Activated naive CD4-positive, alpha-beta T cell treated with anti-CD3 and anti-CD28 coated beads, Interleukin-2, amount 50 U/mL, for 24 hours (primary cell): ENCODE data around the gene ISYNA1.

Experiments used
- H3K27ac Mint-ChIP-seq: one replicate; pipeline ENCODE4 v1.8.0; 2021; ENCODE audit warnings: mild to moderate bottlenecking, mixed read lengths
- H3K27me3 Mint-ChIP-seq: one replicate; pipeline ENCODE4 v1.8.0; 2021; ENCODE audit warnings: mixed read lengths
- H3K36me3 Mint-ChIP-seq: one replicate; pipeline ENCODE4 v1.8.0; 2021; ENCODE audit warnings: mixed read lengths
- H3K4me1 Mint-ChIP-seq: one replicate; pipeline ENCODE4 v1.8.0; 2021; ENCODE audit warnings: mixed read lengths
- H3K4me3 Mint-ChIP-seq: one replicate; pipeline ENCODE4 v1.8.0; 2021; ENCODE audit warnings: mild to moderate bottlenecking, mixed read lengths
- H3K9me3 Mint-ChIP-seq: one replicate; pipeline ENCODE4 v1.8.0; 2021; ENCODE audit warnings: mixed read lengths

ISYNA1 gene

DNA sequence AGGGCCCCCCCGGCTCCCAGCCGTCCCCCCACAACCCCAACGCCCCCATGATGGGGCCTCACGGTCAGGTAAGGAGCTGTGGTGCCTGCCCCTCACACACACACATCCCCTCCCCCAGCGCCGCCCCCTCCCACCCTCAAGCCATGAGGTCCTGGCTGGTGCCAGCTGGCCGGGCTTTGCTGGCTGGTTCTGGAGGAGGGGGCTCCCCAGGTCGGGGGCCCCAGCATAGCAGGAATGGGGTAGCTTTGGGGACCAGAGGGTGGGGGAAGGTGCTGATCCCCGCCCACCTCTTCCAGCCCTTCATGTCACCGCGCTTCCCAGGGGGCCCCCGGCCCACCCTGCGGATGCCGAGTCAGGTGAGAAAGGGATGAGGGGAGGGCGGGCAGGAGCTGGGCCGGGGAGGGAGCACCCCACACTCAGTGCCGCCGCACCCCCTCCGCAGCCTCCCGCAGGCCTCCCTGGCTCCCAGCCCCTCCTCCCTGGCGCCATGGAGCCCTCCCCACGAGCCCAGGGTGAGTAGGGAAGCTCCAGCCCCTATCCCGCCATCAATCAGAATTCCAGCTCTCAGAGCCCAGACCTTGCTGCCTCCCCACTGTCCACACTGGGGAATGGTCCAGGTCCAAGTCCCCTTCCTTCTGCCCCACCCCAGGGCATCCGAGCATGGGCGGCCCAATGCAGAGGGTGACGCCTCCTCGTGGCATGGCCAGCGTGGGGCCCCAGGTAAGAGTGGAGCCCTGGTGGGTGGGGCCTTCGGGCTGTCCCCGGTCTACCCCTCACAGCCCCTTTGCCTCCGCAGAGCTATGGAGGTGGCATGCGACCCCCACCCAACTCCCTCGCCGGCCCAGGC, 6.4 kb downstream of the ISYNA1 start:
- Mint-ChIP-seq H3K27ac (no peak overlapping the region), H3K4me1 (peaks cover 12% of the 10 kb centered on the region), H3K4me3 (no peak overlapping the region), H3K27me3 (no peaks in the 10 kb centered on the region), H3K36me3 (no peaks in the 10 kb centered on the region), H3K9me3 (no peaks in the 10 kb centered on the region)

DNA sequence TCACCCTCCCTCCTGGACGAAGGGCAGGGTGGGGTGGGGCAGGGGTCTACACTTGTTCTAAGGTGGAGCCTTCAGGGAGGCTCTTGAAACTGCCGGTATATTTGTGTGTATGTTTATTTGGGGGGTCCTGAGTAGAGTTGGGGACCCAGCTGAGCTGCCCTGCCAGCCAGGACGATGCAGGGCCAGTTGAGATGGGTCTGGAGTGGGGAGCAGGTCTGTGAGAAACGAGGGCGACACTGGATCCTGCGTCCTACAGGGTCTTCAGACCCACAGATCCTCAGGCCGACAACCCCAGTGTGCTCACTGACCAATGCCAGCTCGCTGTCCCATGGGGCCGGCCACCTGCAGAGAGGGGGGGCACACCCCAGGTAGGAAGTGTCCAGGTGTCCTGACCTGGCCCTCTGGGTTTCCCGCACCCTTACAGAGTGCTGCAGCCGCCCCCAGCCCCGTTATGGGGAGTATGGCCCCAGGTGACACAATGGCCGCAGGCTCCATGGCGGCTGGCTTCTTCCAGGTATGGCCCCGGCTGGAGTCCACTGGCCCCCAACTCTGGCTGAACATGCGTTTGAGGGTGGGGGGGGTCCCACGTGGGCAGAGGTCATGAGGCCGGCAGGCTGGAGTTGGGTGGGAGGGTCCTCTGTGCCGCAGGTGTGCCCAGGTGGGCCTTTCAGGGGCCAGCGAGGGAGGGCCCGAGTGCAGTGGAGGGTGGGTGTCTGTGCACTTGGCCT, 7.4 kb downstream of the ISYNA1 start:
- H3K27me3 Mint-ChIP-seq: no peaks in the 10 kb centered on the region
- no peak overlapping the region for H3K27ac Mint-ChIP-seq
- H3K4me3 Mint-ChIP-seq: peak overlapping the region; percentile 30
- H3K9me3 Mint-ChIP-seq: no peaks in the 10 kb centered on the region
- peaks cover 9% of the 10 kb centered on the region for H3K4me1 Mint-ChIP-seq
- no peaks in the 10 kb centered on the region for H3K36me3 Mint-ChIP-seq

DNA sequence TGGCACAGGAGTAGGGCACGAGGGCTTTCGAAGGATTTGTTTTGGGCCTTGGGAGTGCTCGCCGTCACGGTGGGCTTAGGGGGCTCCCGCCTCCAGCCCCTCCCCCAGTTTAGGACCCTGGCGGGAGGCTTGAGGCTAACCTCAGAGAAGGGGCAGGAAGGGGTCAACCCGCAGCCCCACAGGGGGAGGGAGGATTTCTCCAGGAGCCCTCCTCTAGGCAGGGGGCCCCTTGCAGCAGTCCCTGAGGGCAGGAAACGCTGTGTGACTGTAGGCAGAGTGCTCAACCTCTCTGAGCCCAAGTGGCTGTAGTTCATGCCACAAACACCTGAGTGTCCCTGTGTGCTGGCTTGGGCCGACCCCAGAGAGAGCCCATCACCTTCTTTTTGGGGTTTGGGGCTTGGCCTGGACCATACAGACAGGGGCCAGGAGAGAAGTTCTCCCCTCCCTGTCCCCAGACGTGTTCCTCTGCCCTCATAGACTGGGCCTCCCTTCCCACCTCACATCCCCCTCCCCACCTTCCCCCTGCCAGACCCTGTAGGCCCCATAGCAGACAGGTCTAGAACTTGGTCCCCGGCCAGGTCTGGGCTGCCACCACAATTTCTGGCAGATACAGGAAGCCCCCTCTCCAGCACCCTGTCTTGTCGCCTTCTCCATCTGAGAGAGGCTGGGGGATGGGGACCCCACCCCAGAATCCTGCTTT, 8.1 kb downstream of the ISYNA1 start:
- Mint-ChIP-seq H3K27ac (no peak overlapping the region), H3K27me3 (no peaks in the 10 kb centered on the region), H3K4me3 (peak overlapping the region; percentile 61), H3K4me1 (peaks cover 10% of the 10 kb centered on the region), H3K36me3 (no peaks in the 10 kb centered on the region), H3K9me3 (no peaks in the 10 kb centered on the region)

DNA sequence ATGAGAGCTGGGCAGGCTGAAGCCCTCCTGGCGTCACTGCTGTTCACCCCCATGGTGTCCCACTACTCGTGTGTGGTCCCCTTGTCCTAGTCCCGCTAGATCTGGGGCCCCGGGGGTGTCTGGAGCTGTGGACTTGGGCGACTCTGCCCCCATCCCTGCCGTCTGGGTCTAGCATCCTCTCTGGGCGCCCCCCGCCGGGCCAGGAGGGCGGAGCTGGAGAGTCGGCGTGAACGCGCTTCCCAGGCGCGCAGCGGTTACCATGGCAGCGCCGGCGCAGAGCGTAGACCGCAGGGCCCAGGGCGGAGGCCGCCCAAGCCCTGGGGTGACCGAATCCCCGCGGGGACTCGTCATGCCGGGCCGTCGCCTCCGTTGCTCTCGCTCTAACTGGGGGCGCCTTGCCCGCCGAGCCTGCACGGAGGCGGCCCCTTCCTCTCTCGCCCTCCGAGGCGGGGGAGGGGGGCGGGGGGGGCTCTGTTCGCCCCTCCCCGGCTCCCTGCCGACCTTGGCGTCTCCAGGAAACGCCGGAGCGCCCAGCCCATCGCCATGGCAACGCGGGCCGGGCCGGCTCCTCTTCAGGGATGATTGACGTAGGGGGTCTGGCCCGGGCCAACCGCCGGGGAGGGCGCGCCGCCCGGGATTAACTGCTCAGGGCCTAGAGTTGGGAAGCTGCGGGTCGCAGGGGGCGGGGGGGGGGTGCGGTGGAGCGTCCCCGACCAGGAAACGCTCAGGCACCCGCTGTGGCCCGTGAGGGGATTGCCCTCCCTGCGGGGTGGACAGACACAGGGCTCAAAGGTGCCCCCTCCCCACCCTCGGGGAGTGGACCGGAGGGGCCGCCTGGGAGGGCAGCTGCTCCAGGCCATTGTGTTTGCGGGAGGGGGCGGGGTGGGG, 8.9 kb downstream of the ISYNA1 start:
- peaks cover 10% of the 10 kb centered on the region for H3K4me1 Mint-ChIP-seq
- no peaks in the 10 kb centered on the region for H3K27me3 Mint-ChIP-seq
- no peaks in the 10 kb centered on the region for H3K36me3 Mint-ChIP-seq
- no peak overlapping the region for H3K27ac Mint-ChIP-seq
- H3K4me3 Mint-ChIP-seq: peak overlapping the region; percentile 59
- H3K9me3 Mint-ChIP-seq: no peaks in the 10 kb centered on the region

DNA sequence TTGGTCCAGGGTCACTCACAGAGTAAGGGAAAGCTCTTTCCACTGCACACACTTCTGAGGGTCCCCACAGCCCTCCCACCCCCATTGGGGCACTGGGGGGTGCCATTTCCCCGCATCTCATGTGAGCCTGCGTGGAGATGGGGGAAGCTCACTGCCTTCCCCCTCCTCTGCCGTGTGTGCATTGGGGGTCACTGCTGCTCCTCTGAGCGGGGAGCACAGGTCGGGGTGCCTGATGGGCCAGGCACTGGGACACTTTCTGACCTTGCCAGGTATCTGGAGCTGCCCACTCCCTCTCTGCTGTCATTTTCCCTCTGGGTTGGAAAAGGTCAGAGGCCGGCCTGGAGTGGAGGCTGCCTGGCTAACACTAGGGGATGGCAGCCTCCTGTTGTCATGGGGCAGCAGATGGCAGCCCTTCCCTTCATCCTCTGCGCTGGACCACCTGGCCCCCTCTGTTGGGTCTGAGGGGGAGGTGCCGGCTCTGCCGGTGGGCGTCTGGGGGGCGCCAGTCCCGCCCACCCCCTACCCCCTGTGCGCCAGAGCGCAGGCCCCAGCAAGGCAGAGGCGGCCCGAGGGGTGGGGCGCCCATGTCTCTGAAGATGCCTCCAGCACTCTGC, 9.7 kb downstream of the ISYNA1 start:
- H3K9me3 Mint-ChIP-seq: no peaks in the 10 kb centered on the region
- no peaks in the 10 kb centered on the region for H3K27me3 Mint-ChIP-seq
- H3K36me3 Mint-ChIP-seq: no peaks in the 10 kb centered on the region
- peaks cover 11% of the 10 kb centered on the region for H3K4me1 Mint-ChIP-seq
- no peak overlapping the region for H3K4me3 Mint-ChIP-seq
- no peak overlapping the region for H3K27ac Mint-ChIP-seq

DNA sequence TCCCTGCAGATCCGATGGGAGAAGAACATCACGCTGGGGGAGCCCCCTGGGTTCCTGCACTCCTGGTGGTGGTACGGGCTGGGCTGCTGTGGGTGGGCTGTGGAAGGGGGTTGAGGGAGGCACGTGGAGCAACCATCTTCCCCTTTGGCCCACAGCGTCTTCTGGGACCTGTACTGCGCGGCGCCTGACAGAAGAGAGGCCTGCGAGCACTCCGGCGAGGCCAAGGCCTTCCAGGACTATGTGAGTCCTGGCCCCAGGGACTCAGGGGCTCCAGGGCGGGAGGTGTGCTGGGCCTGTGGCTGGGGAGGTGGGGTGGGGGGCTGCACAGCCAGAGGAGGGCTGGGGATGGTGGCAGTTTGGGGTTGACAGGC, 10.2 kb downstream of the ISYNA1 start:
- Mint-ChIP-seq H3K27ac (no peak overlapping the region), H3K4me1 (peaks cover 17% of the 10 kb centered on the region), H3K27me3 (no peaks in the 10 kb centered on the region), H3K36me3 (no peaks in the 10 kb centered on the region), H3K9me3 (no peaks in the 10 kb centered on the region), H3K4me3 (no peak overlapping the region)

DNA sequence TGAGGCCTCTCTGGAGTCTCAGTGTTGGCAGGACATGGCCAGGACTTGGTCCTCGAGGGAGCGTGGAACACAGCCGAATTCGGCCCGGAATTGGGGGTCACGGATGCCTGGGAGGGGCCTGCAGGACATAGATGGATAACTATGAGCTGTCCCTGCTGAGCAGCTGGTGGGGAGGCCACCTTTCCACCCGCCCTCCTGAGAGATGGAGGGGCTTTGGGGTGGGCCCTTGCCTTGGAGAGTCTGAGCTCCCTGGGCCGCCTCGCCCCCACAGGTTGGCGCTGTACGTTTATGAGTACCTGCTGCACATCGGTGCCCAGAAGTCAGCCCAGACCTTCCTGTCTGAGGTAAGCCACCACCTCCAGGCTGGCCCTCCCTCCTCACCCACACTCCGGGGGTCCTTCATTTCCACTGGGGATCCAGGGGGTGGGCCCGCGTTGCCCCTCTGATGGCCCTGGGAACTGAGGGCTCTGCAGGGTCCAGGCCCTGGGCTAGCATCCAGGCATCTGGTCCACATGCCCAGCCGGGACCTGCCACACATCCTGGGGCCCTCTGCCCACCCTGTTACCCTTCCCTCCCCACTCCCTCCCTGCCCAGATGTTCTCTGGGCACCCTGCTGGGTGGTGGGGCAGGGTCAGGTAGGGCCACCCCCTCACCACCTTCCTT, 10.7 kb downstream of the ISYNA1 start:
- Mint-ChIP-seq H3K9me3 (no peaks in the 10 kb centered on the region), H3K27ac (no peak overlapping the region), H3K4me3 (no peak overlapping the region), H3K36me3 (no peaks in the 10 kb centered on the region), H3K4me1 (peaks cover 21% of the 10 kb centered on the region), H3K27me3 (no peaks in the 10 kb centered on the region)

DNA sequence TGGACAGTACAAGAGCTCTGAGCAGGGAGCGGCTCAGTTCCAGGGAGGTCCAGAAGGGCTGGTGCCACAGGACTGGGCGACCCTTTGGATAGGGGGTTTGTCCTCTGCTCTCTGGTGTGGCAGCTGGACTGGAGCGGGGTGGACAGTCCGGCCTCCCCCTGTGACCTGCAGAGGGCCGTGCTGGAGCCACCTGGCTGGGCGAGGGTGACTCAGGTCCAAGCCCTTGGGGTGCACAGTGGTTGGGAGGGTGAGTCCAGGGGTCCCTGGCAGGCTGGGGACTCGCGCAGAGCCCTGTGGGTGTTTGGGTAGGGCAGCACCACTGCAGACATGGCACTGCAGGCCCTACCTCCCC, 11.5 kb downstream of the ISYNA1 start:
- H3K4me3 Mint-ChIP-seq: no peak overlapping the region
- H3K36me3 Mint-ChIP-seq: no peaks in the 10 kb centered on the region
- no peaks in the 10 kb centered on the region for H3K27me3 Mint-ChIP-seq
- H3K9me3 Mint-ChIP-seq: no peaks in the 10 kb centered on the region
- no peak overlapping the region for H3K27ac Mint-ChIP-seq
- H3K4me1 Mint-ChIP-seq: peaks cover 29% of the 10 kb centered on the region

DNA sequence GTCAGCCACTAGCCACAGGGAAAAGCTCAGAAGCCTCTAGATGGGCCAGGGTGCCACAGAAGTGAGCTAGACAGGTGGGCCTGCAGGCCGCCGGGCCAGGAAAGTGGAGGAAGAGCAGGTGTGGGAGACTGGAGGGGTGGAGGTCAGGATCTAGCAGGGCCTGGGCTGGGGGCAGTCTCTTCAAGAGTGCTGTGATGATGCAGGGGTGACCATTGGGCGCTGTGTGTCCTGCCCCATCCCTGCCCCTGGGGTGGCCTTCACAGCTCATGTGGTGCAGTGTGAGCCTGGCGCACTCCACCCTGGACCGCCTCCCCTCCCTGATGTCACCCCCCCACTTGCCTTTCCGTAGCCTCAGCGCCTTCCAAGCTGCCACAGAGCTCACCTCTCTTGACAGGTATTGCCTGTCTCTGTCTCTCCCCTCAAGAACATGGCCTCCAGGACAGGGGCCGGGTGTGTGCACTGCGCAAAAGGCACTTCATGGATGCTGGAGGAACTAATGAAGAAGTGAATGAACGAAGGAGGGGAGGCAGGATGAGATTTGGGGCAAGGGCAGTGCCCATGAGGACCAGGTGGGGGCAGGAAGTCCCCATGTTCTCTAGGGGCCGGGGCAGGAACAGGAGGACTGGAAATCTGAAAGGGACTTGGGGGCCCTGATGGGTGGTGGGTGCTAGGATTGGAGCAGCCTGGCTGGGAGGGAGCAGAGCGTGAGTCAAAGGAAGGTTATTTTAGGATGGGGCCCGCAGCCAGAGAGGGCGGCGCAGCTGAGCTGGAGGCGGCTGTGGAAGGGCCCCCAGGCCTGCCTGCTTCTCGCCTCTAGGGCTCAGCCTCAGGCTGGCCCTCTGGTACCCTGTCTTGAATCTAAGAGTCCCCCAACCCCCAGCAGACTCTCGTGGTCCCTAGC, 12.2 kb downstream of the ISYNA1 start:
- H3K36me3 Mint-ChIP-seq: no peaks in the 10 kb centered on the region
- H3K27ac Mint-ChIP-seq: no peak overlapping the region
- no peak overlapping the region for H3K4me3 Mint-ChIP-seq
- no peaks in the 10 kb centered on the region for H3K9me3 Mint-ChIP-seq
- peaks cover 35% of the 10 kb centered on the region for H3K4me1 Mint-ChIP-seq
- no peaks in the 10 kb centered on the region for H3K27me3 Mint-ChIP-seq

DNA sequence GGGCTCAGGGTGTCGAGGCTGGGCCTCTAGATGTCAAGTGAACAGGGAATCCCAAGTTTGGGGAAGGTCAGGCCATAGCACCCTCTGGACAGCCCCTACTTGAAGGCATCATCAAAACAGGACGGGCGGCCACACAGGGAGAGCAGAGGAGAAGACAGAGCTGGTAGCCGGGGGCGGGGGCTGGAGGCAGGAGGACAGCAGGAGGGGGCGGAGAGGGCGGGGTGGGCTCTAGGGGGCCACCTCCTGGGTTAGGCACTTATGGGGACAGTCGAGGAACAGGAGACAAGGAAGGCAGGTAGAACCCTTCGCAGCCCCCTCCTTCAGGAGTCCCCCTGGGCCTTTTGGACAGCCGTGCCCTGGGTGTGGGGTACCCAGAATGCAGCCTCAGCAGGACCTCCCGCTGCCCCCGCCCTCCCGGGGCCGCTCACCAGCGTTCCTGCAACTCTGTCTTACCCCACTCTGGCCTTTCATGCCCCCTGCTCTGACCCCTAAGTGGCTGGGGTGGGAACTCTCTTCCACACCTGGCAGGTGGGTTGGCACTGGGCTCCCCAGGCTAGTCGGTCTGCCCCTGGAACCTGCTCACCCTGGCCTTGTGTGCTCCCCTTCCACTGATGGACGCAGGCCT, 12.9 kb downstream of the ISYNA1 start:
- Mint-ChIP-seq H3K4me1 (peaks cover 39% of the 10 kb centered on the region), H3K9me3 (no peaks in the 10 kb centered on the region), H3K27ac (no peak overlapping the region), H3K27me3 (no peaks in the 10 kb centered on the region), H3K36me3 (no peaks in the 10 kb centered on the region), H3K4me3 (no peak overlapping the region)

DNA sequence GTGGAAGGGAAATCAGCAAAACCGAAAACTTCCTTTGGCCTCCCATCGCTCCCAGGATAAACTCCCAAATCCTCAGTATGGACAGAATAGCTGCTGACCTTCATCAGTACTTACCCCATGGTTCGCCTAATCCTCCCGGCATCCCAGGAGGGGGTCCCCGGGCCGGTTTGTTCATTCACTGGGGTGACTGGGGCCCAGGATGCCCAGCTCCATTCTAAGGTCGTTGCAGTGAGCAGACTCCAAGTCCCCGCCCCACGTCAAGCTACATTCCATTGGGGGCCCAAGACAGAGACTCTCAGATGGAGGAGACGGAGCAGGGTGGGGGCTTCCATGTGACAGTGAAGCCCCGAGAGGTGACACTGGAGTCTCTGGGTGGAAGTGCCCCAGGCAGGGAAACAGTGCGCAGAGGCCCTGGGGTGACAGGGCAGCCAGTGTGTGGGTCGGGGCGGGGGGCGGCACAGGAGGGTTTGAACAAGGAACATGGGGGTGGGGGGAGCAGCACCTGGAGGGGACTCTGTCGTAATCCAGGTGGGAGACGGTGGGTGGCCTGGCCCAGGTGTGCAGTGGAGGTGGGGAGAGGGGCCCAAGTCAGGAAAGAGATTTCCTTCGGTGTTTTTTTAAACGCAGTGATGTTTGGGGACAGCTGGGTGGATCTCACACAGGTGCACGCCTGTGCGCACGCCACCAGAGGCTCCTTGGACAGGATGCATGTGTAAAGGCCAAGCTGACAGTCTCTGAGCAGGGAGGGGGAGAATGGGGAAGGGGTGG, 13.6 kb downstream of the ISYNA1 start:
- H3K36me3 Mint-ChIP-seq: no peaks in the 10 kb centered on the region
- H3K4me3 Mint-ChIP-seq: no peak overlapping the region
- no peaks in the 10 kb centered on the region for H3K27me3 Mint-ChIP-seq
- no peaks in the 10 kb centered on the region for H3K9me3 Mint-ChIP-seq
- peaks cover 40% of the 10 kb centered on the region for H3K4me1 Mint-ChIP-seq
- H3K27ac Mint-ChIP-seq: no peak overlapping the region

DNA sequence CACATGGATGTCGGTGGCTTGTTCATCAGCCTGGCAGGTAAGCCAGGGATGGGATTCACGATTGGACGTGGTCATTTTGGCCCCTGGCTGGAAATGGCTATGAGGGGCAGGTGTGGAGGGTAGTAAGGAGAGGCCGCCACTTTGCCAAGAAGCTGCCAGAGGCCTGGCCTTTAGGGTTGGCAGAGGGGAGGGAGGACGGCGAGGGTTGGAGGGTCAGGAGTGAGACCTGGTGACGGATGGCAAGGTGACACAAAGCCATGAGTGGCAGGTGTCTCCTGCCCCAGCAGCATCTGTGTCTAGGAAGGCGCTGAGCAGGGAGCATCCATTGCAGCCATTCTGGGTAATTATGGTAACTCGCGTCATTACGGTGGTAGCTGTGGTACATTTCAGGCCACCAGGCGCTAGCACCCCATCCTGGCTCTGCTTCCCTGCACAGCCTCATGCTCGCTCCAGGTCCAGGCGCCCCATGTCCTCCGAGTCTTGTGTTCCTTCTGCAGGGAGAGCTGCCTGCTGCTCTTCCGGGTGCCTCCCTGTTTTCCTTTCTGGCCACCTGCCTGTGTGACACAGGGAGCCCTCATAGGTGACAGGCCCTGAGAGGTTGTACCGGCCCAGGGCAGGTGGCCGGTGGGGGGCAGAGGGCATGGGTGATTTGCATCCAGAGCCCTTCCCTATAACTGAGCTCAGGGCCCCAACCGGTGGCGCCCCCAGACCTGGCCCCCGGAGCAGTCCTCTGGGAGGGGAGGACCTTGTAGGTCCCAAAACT, 14.5 kb downstream of the ISYNA1 start:
- H3K36me3 Mint-ChIP-seq: no peaks in the 10 kb centered on the region
- no peaks in the 10 kb centered on the region for H3K9me3 Mint-ChIP-seq
- H3K4me1 Mint-ChIP-seq: peaks cover 45% of the 10 kb centered on the region
- no peak overlapping the region for H3K4me3 Mint-ChIP-seq
- H3K27me3 Mint-ChIP-seq: no peaks in the 10 kb centered on the region
- H3K27ac Mint-ChIP-seq: no peak overlapping the region
